Testis (tissue), 3 donors: ENCODE measurements around the gene ATF3. TPM values are rescaled to one million over a fixed set of nuclear protein-coding genes. Genes with fewer than 3 reads are reported as not detected.

Source experiments
- DNase-seq: peaks from one replicate; pipeline ENCODE4 v3.0.0-alpha.2; 2019
- H3K27ac ChIP-seq, 2 donors: fragments of 200-600 bp; sonication (generic); one replicate each; pipeline ENCODE4 v1.5.1; 2019
- H3K27me3 ChIP-seq: fragments of 200-600 bp; sonication (generic); one replicate; pipeline ENCODE4 v1.5.1; 2019
- H3K36me3 ChIP-seq: fragments of 200-600 bp; sonication (generic); one replicate; pipeline ENCODE4 v1.5.1; 2017; ENCODE audit warnings: low read depth; ENCODE audit errors: missing control alignments
- H3K4me1 ChIP-seq: fragments of 200-600 bp; sonication (generic); one replicate; pipeline ENCODE4 v1.5.1; 2019
- H3K4me3 ChIP-seq, 2 donors: fragments of 200-600 bp; sonication (generic); one replicate each; pipeline ENCODE4 v1.5.1; 2017 to 2019
- H3K9me3 ChIP-seq: fragments of 200-600 bp; sonication (generic); one replicate; pipeline ENCODE4 v1.5.1; 2017
- CTCF ChIP-seq, 3 experiments: fragments of 450-650 bp in 2 of 3; fragments of 200-600 bp in 1 of 3; sonication (generic) in 1 of 3; IDR thresholded peaks; one replicate each; pipeline ENCODE4 v1.5.1; 2016 to 2019; ENCODE audit warnings: antibody characterized with exemption in 3 of 3, mild to moderate bottlenecking in 2 of 3, moderate library complexity in 1 of 3
- POLR2A ChIP-seq: fragments of 450-650 bp; IDR thresholded peaks from one replicate; pipeline ENCODE4 v1.6.1; 2017; ENCODE audit warnings: antibody characterized with exemption, mild to moderate bottlenecking, moderate library complexity
- WGBS, 2 donors: methylation state at CpG; one replicate each; pipeline ENCODE4 v1.1.5; 2018; 5-methylcytosine and 5-hydroxymethylcytosine counted together
- intact Hi-C: fragments of 100-400 bp; cut with DNase I; formaldehyde crosslinking; loops from one replicate; pipeline ENCODE4 v1.15.1; 2023; ENCODE audit warnings: low total_unique reads
- polyA plus RNA-seq: library from polyadenylated mRNA; stranded (reverse); fragments of 350-450 nt; fragmentation: Illumina TruSeq; extraction: RNeasy Lipid Tissue Mini Kit (QIAGEN cat#74804); gene quantifications from one replicate; pipeline ENCODE4 v1.2.3, GENCODE V29; 2014; ENCODE audit warnings: low read depth, low replicate concordance; ENCODE audit not compliant: insufficient read depth
- total RNA-seq, 2 donors: library from RNA; depleted of rRNA; stranded (reverse); fragments of >200 nt; gene quantifications; one replicate each; pipeline ENCODE4 v1.2.3, GENCODE V29; 2016

ATF3 gene
- total and polyA plus RNA-seq, 3 donors from 2014 or later = 3.2 to 9.0 (median 4.6) TPM

DNA sequence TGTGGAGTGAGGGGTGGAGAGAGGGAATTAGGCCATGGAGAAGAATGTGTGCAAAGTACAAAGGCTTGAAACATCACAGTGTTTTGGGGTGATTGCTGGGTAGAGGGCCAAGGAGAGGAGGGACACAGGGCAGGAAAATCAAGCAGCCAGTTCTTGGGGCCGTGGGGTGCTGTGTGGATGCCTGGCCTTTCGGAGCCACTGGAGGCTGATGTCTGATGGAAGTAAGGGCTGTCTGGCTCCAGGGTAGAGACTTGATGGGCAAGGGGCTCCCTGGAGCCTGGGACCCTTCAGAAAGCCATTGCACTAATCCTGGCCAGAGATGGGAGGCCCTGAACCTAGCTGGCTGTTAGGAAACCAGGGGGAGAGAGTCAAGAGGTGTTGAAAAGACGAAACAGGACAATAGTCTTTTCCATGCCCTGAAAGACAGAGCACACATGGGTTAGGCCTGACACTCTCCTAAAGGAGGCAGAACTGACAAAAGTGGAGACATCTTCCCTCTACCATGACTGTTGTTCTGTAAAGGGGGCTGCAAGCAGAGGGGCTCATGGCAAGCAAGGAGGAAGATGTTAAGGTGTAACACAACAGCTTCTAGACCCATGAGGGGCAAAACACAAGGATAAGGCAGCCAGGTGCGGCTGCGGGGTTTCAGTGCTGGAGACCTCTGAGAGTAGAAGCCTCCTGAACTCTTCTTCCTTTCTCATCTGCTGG is 21.0 kb downstream of the ATF3 start:
- TF ChIP-seq CTCF (IDR thresholded peaks at IDR 0.05) (no peak), POLR2A (no peak)

GRCh38 chr1:212630158-212630900 is 21.8 kb downstream of the ATF3 start:
- H3K27ac ChIP-seq = no peak overlapping the region
- no peak for TF ChIP-seq POLR2A
- peak; percentile 59 to 78 (median 64) for TF ChIP-seq CTCF (IDR thresholded peaks at IDR 0.05)
- peak; percentile 73 for DNase-seq
- H3K36me3 ChIP-seq = no peaks in the 10 kb centered on the region
- WGBS, 2 donors = 65 to 67% methylated on average over 13 to 16 of the region's 16 CpGs
- H3K4me3 ChIP-seq = no peak overlapping the region
- no peaks in the 10 kb centered on the region for H3K9me3 ChIP-seq
- intact Hi-C loops = no loop called here
- no peaks in the 10 kb centered on the region for H3K4me1 ChIP-seq
- H3K27me3 ChIP-seq = no peaks in the 10 kb centered on the region

More for the DNA sequence above, 21.0 kb downstream of the ATF3 start:
- Histone ChIP-seq H3K36me3 (no peaks in the 10 kb centered on the region), H3K4me1 (no peaks in the 10 kb centered on the region), H3K27me3 (no peaks in the 10 kb centered on the region), H3K9me3 (no peaks in the 10 kb centered on the region), H3K27ac (no peak overlapping the region), H3K4me3 (no peak overlapping the region)
- WGBS, 2 donors = 77 to 83% methylated on average over 5 of the region's 5 CpGs
- intact Hi-C loops = no loop called here
- DNase-seq = no peak

GRCh38 chr1:212633161-212633560 is 24.6 kb downstream of the ATF3 start:
- Histone ChIP-seq H3K4me3 (no peak overlapping the region), H3K27ac (no peak overlapping the region), H3K36me3 (no peaks in the 10 kb centered on the region), H3K4me1 (peaks cover 7% of the 10 kb centered on the region), H3K27me3 (no peaks in the 10 kb centered on the region), H3K9me3 (no peaks in the 10 kb centered on the region)
- TF ChIP-seq POLR2A (no peak), CTCF (IDR thresholded peaks at IDR 0.05) (no peak)
- WGBS, 2 donors = 79 to 81% methylated on average over 4 of the region's 4 CpGs
- intact Hi-C loops = no loop called here
- no peak for DNase-seq

- Histone ChIP-seq H3K4me3 (no peak overlapping the region), H3K27me3 (no peaks in the 10 kb centered on the region), H3K27ac (no peak overlapping the region), H3K36me3 (no peaks in the 10 kb centered on the region), H3K4me1 (peaks cover 16% of the 10 kb centered on the region), H3K9me3 (no peaks in the 10 kb centered on the region)
- no peak for DNase-seq
- WGBS, 2 donors = 98 to 99% methylated on average over 2 of the region's 2 CpGs
- no peak for TF ChIP-seq CTCF (IDR thresholded peaks at IDR 0.05)
- no peak for TF ChIP-seq POLR2A
- intact Hi-C loops = no loop called here
Observed at GRCh38 chr1:212634252-212634651, 25.7 kb downstream of the ATF3 start.
